Measurements from ENCODE around the gene STAC3.

Gene STAC3

GRCh38 chr12:57205931-57206330 lies 45.1 kb downstream of the STAC3 start:
- Histone ChIP-seq H3K36me3 (ENCODE audit: insufficient read depth, low read length) (peaks cover 19% of the 10 kb centered on the region; the same call in 1 of the 2 replicates), H3K27me3 (ENCODE audit: insufficient read depth, low read length) (no peaks in the 10 kb centered on the region), H3K79me2 (ENCODE audit: control insufficient read depth, insufficient read depth, low read length, unreplicated experiment) (no peaks in the 10 kb centered on the region)

GRCh38 chr12:57205186-57205585 lies 45.8 kb downstream of the STAC3 start:
- Histone ChIP-seq H3K4me1 (ENCODE audit: control insufficient read depth, insufficient read depth, low read length, unreplicated experiment) (no peaks in the 10 kb centered on the region), H3K79me2 (ENCODE audit: control insufficient read depth, insufficient read depth, low read length, unreplicated experiment) (no peaks in the 10 kb centered on the region), H3K27me3 (ENCODE audit: insufficient read depth, low read length) (no peaks in the 10 kb centered on the region), H3K36me3 (ENCODE audit: insufficient read depth, low read length) (peaks cover 19% of the 10 kb centered on the region; the same call in 1 of the 2 replicates), H3K27ac (ENCODE audit: low read depth, low read length) (no peak overlapping the region), H2AFZ (ENCODE audit: low read length, unreplicated experiment) (no peak overlapping the region), H3K4me3 (ENCODE audit: low read depth, low read length) (no peak overlapping the region)

More at GRCh38 chr12:57205931-57206330, 45.1 kb downstream of the STAC3 start:
- Histone ChIP-seq H3K4me3 (ENCODE audit: low read depth, low read length) (no peak overlapping the region), H3K27ac (ENCODE audit: low read depth, low read length) (no peak overlapping the region), H2AFZ (ENCODE audit: low read length, unreplicated experiment) (no peak overlapping the region), H3K4me1 (ENCODE audit: control insufficient read depth, insufficient read depth, low read length, unreplicated experiment) (no peaks in the 10 kb centered on the region)

- Histone ChIP-seq H3K36me3 (ENCODE audit: insufficient read depth, low read length) (peaks cover 25% of the 10 kb centered on the region; the same call in 1 of the 2 replicates), H3K4me3 (ENCODE audit: low read depth, low read length) (no peak overlapping the region), H3K79me2 (ENCODE audit: control insufficient read depth, insufficient read depth, low read length, unreplicated experiment) (no peaks in the 10 kb centered on the region), H3K4me1 (ENCODE audit: control insufficient read depth, insufficient read depth, low read length, unreplicated experiment) (no peaks in the 10 kb centered on the region), H3K27me3 (ENCODE audit: insufficient read depth, low read length) (no peaks in the 10 kb centered on the region), H3K27ac (ENCODE audit: low read depth, low read length) (no peak overlapping the region), H2AFZ (ENCODE audit: low read length, unreplicated experiment) (no peak overlapping the region)
These were observed 46.5 kb downstream of the STAC3 start for GRCh38 chr12:57204454-57204853.

- Histone ChIP-seq H3K27me3 (ENCODE audit: insufficient read depth, low read length) (no peaks in the 10 kb centered on the region), H3K79me2 (ENCODE audit: control insufficient read depth, insufficient read depth, low read length, unreplicated experiment) (no peaks in the 10 kb centered on the region), H3K36me3 (ENCODE audit: insufficient read depth, low read length) (peaks cover 31% of the 10 kb centered on the region; the same call in 1 of the 2 replicates), H3K4me1 (ENCODE audit: control insufficient read depth, insufficient read depth, low read length, unreplicated experiment) (no peaks in the 10 kb centered on the region), H2AFZ (ENCODE audit: low read length, unreplicated experiment) (no peak overlapping the region), H3K4me3 (ENCODE audit: low read depth, low read length) (no peak overlapping the region), H3K27ac (ENCODE audit: low read depth, low read length) (no peak overlapping the region)
These were observed 47.2 kb downstream of the STAC3 start for GRCh38 chr12:57203791-57204190.

- Histone ChIP-seq H3K36me3 (ENCODE audit: insufficient read depth, low read length) (peaks cover 32% of the 10 kb centered on the region; the same call in 1 of the 2 replicates), H3K27me3 (ENCODE audit: insufficient read depth, low read length) (no peaks in the 10 kb centered on the region), H3K27ac (ENCODE audit: low read depth, low read length) (no peak overlapping the region), H3K4me1 (ENCODE audit: control insufficient read depth, insufficient read depth, low read length, unreplicated experiment) (no peaks in the 10 kb centered on the region), H3K4me3 (ENCODE audit: low read depth, low read length) (no peak overlapping the region), H2AFZ (ENCODE audit: low read length, unreplicated experiment) (no peak overlapping the region), H3K79me2 (ENCODE audit: control insufficient read depth, insufficient read depth, low read length, unreplicated experiment) (no peaks in the 10 kb centered on the region)
These were observed 47.8 kb downstream of the STAC3 start for GRCh38 chr12:57203201-57203600.

DNA sequence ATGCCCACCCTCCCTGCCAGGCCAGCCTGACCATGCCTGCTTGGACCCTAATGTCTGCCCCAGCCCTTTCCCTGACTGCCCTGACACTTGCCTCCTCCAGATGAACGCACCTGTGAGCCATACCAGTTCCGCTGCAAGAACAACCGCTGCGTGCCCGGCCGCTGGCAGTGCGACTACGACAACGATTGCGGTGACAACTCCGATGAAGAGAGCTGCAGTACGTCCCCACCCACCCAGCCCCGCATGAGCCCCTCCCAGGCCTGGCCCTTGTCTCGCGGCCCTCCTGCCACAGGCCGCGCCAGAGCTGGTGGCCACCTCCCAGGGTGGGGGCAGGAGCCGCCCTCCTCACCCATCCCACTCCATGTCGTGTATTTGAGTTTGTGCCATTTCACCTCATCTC lies 48.7 kb downstream of the STAC3 start:
- Histone ChIP-seq H3K27ac (ENCODE audit: low read depth, low read length) (no peak overlapping the region), H2AFZ (ENCODE audit: low read length, unreplicated experiment) (no peak overlapping the region), H3K36me3 (ENCODE audit: insufficient read depth, low read length) (peaks cover 39% of the 10 kb centered on the region; the same call in 1 of the 2 replicates), H3K4me1 (ENCODE audit: control insufficient read depth, insufficient read depth, low read length, unreplicated experiment) (no peaks in the 10 kb centered on the region), H3K27me3 (ENCODE audit: insufficient read depth, low read length) (no peaks in the 10 kb centered on the region), H3K4me3 (ENCODE audit: low read depth, low read length) (no peak overlapping the region), H3K79me2 (ENCODE audit: control insufficient read depth, insufficient read depth, low read length, unreplicated experiment) (no peaks in the 10 kb centered on the region)

DNA sequence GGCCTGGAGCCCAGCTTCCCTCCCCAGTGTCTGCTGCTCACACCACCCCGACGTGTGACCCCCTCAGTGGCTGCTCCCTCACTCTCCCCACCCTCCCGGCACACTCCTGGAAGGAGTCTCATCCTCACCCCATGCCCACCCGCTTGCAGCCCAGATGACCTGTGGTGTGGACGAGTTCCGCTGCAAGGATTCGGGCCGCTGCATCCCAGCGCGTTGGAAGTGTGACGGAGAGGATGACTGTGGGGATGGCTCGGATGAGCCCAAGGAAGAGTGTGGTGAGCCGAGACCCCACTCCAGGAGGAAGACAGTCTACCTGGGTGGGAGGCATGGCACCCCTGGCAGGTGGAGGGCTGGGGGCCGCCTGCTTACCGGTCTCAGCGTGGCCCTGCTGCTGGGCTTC lies 49.4 kb downstream of the STAC3 start:
- H3K79me2 ChIP-seq (ENCODE audit: control insufficient read depth, insufficient read depth, low read length, unreplicated experiment), result peaks cover under 1% of the 10 kb centered on the region
- no peak overlapping the region for H3K27ac ChIP-seq (ENCODE audit: low read depth, low read length)
- H3K4me1 ChIP-seq (ENCODE audit: control insufficient read depth, insufficient read depth, low read length, unreplicated experiment), result no peaks in the 10 kb centered on the region
- H3K36me3 ChIP-seq (ENCODE audit: insufficient read depth, low read length), result peaks cover 43% of the 10 kb centered on the region; the same call in 1 of the 2 replicates
- no peak overlapping the region for H3K4me3 ChIP-seq (ENCODE audit: low read depth, low read length)
- H2AFZ ChIP-seq (ENCODE audit: low read length, unreplicated experiment), result no peak overlapping the region
- no peaks in the 10 kb centered on the region for H3K27me3 ChIP-seq (ENCODE audit: insufficient read depth, low read length)

DNA sequence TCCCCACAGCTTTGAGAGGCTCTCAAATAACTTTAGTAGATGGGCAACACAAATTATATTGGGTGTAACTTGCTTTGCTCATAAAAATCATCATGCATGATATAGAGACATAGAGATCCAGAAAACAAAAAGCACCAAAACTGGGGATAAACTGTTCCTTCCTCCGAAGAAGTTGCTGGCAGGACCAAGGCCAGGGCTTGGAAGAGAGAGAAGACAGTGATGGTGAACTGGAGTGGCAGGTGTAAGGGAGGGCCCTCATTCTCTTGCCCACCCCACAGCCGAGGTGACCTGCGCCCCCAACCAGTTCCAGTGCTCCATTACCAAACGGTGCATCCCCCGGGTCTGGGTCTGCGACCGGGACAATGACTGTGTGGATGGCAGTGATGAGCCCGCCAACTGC lies 49.8 kb downstream of the STAC3 start:
- Histone ChIP-seq H2AFZ (ENCODE audit: low read length, unreplicated experiment) (no peak overlapping the region), H3K4me3 (ENCODE audit: low read depth, low read length) (no peak overlapping the region), H3K4me1 (ENCODE audit: control insufficient read depth, insufficient read depth, low read length, unreplicated experiment) (no peaks in the 10 kb centered on the region), H3K36me3 (ENCODE audit: insufficient read depth, low read length) (peaks cover 46% of the 10 kb centered on the region; the same call in 1 of the 2 replicates), H3K27me3 (ENCODE audit: insufficient read depth, low read length) (no peaks in the 10 kb centered on the region), H3K79me2 (ENCODE audit: control insufficient read depth, insufficient read depth, low read length, unreplicated experiment) (peaks cover 4% of the 10 kb centered on the region), H3K27ac (ENCODE audit: low read depth, low read length) (no peak overlapping the region)

- H3K36me3 ChIP-seq (ENCODE audit: insufficient read depth, low read length), result peaks cover 50% of the 10 kb centered on the region; the same call in 1 of the 2 replicates
- no peak overlapping the region for H3K27ac ChIP-seq (ENCODE audit: low read depth, low read length)
- peaks cover 4% of the 10 kb centered on the region for H3K79me2 ChIP-seq (ENCODE audit: control insufficient read depth, insufficient read depth, low read length, unreplicated experiment)
- H3K4me1 ChIP-seq (ENCODE audit: control insufficient read depth, insufficient read depth, low read length, unreplicated experiment), result no peaks in the 10 kb centered on the region
- no peaks in the 10 kb centered on the region for H3K27me3 ChIP-seq (ENCODE audit: insufficient read depth, low read length)
- H2AFZ ChIP-seq (ENCODE audit: low read length, unreplicated experiment), result no peak overlapping the region
- no peak overlapping the region for H3K4me3 ChIP-seq (ENCODE audit: low read depth, low read length)
These were observed 50.5 kb downstream of the STAC3 start for GRCh38 chr12:57200497-57200896.

GRCh38 chr12:57199191-57199590 lies 51.8 kb downstream of the STAC3 start:
- Histone ChIP-seq H3K27ac (ENCODE audit: low read depth, low read length) (no peak overlapping the region), H2AFZ (ENCODE audit: low read length, unreplicated experiment) (no peak overlapping the region), H3K36me3 (ENCODE audit: insufficient read depth, low read length) (peaks cover 54% of the 10 kb centered on the region; the same call in 1 of the 2 replicates), H3K79me2 (ENCODE audit: control insufficient read depth, insufficient read depth, low read length, unreplicated experiment) (peaks cover 4% of the 10 kb centered on the region), H3K27me3 (ENCODE audit: insufficient read depth, low read length) (no peaks in the 10 kb centered on the region), H3K4me3 (ENCODE audit: low read depth, low read length) (no peak overlapping the region), H3K4me1 (ENCODE audit: control insufficient read depth, insufficient read depth, low read length, unreplicated experiment) (no peaks in the 10 kb centered on the region)

- no peak overlapping the region for H3K4me3 ChIP-seq (ENCODE audit: low read depth, low read length)
- no peaks in the 10 kb centered on the region for H3K4me1 ChIP-seq (ENCODE audit: control insufficient read depth, insufficient read depth, low read length, unreplicated experiment)
- no peak overlapping the region for H3K27ac ChIP-seq (ENCODE audit: low read depth, low read length)
- H3K36me3 ChIP-seq (ENCODE audit: insufficient read depth, low read length), result peaks cover 50% of the 10 kb centered on the region; the same call in 1 of the 2 replicates
- H2AFZ ChIP-seq (ENCODE audit: low read length, unreplicated experiment), result no peak overlapping the region
- peaks cover 4% of the 10 kb centered on the region for H3K79me2 ChIP-seq (ENCODE audit: control insufficient read depth, insufficient read depth, low read length, unreplicated experiment)
- H3K27me3 ChIP-seq (ENCODE audit: insufficient read depth, low read length), result no peaks in the 10 kb centered on the region
These were observed 52.7 kb downstream of the STAC3 start for GRCh38 chr12:57198329-57198728.
